ENCODE results near the gene JPH2. TPM values are rescaled to one million over a fixed set of nuclear protein-coding genes. Genes with fewer than 3 reads are reported as not detected.

Gene JPH2
- total and polyA plus RNA-seq, 2 donors from 2014 or later = 2.5 to 11.4 TPM

DNA sequence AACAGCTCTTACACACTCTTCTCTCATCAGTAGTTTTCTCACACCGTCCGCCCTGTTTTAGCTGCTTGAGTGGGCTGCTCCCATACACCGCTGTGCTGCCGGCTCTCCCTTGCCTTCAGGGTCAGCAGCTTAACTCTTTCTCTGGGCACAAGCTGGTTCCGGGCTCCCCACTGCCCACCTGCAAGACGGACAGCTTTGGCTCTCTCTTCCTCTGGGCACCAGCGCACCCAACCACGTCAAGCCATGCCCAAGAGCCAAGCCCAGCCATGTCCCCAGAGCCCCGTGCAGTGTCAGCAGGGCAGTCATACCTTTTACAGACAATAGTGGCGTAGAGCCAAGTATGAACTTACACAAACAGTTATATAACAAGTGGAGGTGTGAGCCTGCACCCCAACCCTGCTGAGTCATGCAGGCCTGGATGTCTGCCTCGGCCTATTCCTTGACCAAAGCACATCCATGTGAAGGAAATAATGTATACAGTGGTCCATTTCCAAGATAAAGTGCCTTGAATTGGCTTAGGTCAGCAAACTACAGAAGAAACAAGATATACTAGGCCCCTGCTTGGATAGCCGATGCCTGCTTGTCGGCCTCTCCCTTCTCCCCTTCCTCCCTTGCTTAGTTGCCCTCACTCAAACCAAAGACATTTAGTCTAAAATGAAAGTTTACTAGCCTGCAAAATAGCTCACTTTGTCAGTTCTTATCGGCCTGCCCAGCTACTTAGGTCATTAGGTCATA, 89.3 kb downstream of the JPH2 start:
- Histone ChIP-seq H3K36me3 (ENCODE audit: control insufficient read depth in 2 of 3, insufficient read depth in 3 of 3, low read length in 3 of 3) (no peaks in the 10 kb centered on the region), H3K9me3 (ENCODE audit: control insufficient read depth in 2 of 3, insufficient read depth in 1 of 3, low read length in 3 of 3) (no peaks in the 10 kb centered on the region), H3K9ac (ENCODE audit: low read length in 3 of 3) (no peak overlapping the region), H3K4me3 (ENCODE audit: low read length in 3 of 3) (no peak overlapping the region), H3K27ac (ENCODE audit: low read depth in 2 of 2, low read length in 2 of 2) (no peak overlapping the region), H3K27me3 (ENCODE audit: control insufficient read depth, insufficient read depth, low read length) (no peaks in the 10 kb centered on the region), H3K4me1 (ENCODE audit: control insufficient read depth in 2 of 3, insufficient read depth in 2 of 3, low read depth in 1 of 3, low read length in 3 of 3) (no peaks in the 10 kb centered on the region)
- intact Hi-C loops (cut with DNase I) = no loop called here
- TF ChIP-seq, protein P1, sequence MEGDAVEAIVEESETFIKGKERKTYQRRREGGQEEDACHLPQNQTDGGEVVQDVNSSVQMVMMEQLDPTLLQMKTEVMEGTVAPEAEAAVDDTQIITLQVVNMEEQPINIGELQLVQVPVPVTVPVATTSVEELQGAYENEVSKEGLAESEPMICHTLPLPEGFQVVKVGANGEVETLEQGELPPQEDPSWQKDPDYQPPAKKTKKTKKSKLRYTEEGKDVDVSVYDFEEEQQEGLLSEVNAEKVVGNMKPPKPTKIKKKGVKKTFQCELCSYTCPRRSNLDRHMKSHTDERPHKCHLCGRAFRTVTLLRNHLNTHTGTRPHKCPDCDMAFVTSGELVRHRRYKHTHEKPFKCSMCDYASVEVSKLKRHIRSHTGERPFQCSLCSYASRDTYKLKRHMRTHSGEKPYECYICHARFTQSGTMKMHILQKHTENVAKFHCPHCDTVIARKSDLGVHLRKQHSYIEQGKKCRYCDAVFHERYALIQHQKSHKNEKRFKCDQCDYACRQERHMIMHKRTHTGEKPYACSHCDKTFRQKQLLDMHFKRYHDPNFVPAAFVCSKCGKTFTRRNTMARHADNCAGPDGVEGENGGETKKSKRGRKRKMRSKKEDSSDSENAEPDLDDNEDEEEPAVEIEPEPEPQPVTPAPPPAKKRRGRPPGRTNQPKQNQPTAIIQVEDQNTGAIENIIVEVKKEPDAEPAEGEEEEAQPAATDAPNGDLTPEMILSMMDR (IDR thresholded peaks at IDR 0.05; ENCODE audit: borderline replicate concordance, extremely low read depth, insufficient read depth) = no peak
- FAIRE-seq = no peak
- DNase-seq = peak in 1 of 5 donors; percentile 13

DNA sequence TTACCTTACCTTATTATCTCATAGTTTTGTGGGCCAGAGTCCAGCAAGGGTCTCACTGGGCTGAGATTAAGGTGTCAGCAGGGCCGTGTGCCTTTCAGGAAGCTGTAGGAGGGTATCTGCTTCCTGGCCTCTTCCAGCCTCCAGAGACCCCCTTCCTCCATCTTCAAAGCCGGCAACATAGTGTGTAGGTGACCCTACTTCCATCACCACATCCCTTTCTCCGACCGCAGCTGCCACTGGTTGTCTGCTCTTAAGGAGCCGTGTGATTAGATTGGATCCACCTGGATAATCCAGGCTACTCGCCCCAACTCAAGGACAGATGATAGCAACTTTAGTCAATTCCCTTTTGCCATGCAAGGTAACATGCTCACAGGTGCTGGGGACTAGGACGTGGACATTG, 91.2 kb downstream of the JPH2 start:
- DNase-seq (peak in 1 of 5 donors; percentile 45), FAIRE-seq (no peak)
- Histone ChIP-seq H3K27me3 (ENCODE audit: control insufficient read depth, insufficient read depth, low read length) (no peaks in the 10 kb centered on the region), H3K27ac (ENCODE audit: low read depth in 2 of 2, low read length in 2 of 2) (no peak overlapping the region), H3K4me3 (ENCODE audit: low read length in 3 of 3) (no peak overlapping the region), H3K9me3 (ENCODE audit: control insufficient read depth in 2 of 3, insufficient read depth in 1 of 3, low read length in 3 of 3) (no peaks in the 10 kb centered on the region), H3K36me3 (ENCODE audit: control insufficient read depth in 2 of 3, insufficient read depth in 3 of 3, low read length in 3 of 3) (no peaks in the 10 kb centered on the region), H3K9ac (ENCODE audit: low read length in 3 of 3) (no peak overlapping the region), H3K4me1 (ENCODE audit: control insufficient read depth in 2 of 3, insufficient read depth in 2 of 3, low read depth in 1 of 3, low read length in 3 of 3) (no peaks in the 10 kb centered on the region)
- intact Hi-C loops (cut with DNase I) = no loop called here
- TF ChIP-seq, protein P1 (IDR thresholded peaks at IDR 0.05; ENCODE audit: borderline replicate concordance, extremely low read depth, insufficient read depth) = no peak

DNA sequence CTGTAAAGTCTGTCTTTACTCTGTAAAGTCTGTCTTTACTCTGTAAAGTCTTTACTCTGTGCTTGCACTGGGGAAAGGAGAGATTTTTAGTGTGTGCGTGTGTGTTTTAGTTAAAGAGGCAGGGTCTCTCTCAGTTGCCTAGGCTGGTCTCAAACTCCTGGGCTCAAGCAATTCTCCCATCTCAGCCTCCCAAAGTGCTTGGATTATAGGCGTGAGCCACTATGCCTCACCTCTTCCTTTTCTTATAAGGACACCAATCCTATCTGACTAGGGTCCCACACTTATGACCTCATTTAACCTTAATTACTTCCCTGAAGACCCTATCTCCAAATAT, 93.8 kb downstream of the JPH2 start:
- TF ChIP-seq, protein P1 (IDR thresholded peaks at IDR 0.05; ENCODE audit: borderline replicate concordance, extremely low read depth, insufficient read depth) = no peak
- Histone ChIP-seq H3K9ac (ENCODE audit: low read length in 3 of 3) (no peak overlapping the region), H3K4me3 (ENCODE audit: low read length in 3 of 3) (no peak overlapping the region), H3K27me3 (ENCODE audit: control insufficient read depth, insufficient read depth, low read length) (no peaks in the 10 kb centered on the region), H3K36me3 (ENCODE audit: control insufficient read depth in 2 of 3, insufficient read depth in 3 of 3, low read length in 3 of 3) (no peaks in the 10 kb centered on the region), H3K4me1 (ENCODE audit: control insufficient read depth in 2 of 3, insufficient read depth in 2 of 3, low read depth in 1 of 3, low read length in 3 of 3) (peaks cover 0 to 2% (median 0%) of the 10 kb centered on the region in 3 donors), H3K27ac (ENCODE audit: low read depth in 2 of 2, low read length in 2 of 2) (no peak overlapping the region), H3K9me3 (ENCODE audit: control insufficient read depth in 2 of 3, insufficient read depth in 1 of 3, low read length in 3 of 3) (no peaks in the 10 kb centered on the region)
- FAIRE-seq (no peak), DNase-seq (no peak)
- intact Hi-C loops (cut with DNase I) = no loop called here

Data from kidney (tissue), 14 donors.